Fibroblast of skin of abdomen (primary cell): ENCODE measurements around the gene PCSK5.

Experiments used
- DNase-seq: peaks from one replicate; pipeline ENCODE4 v3.0.0-alpha.2; 2013

The PCSK5 gene

GRCh38 chr9:75965231-75965630, 74.8 kb downstream of the PCSK5 start:
- DNase-seq = no peak

GRCh38 chr9:75967556-75967955, 77.1 kb downstream of the PCSK5 start:
- no peak for DNase-seq

GRCh38 chr9:75974016-75974766, 83.7 kb downstream of the PCSK5 start:
- no peak for DNase-seq

- DNase-seq = no peak
Observed at GRCh38 chr9:75975071-75975470, 84.6 kb downstream of the PCSK5 start.

GRCh38 chr9:75976549-75976948, 86.1 kb downstream of the PCSK5 start:
- DNase-seq = no peak

- no peak for DNase-seq
Observed at GRCh38 chr9:75979362-75979761, 88.9 kb downstream of the PCSK5 start.

- DNase-seq = no peak
Observed at GRCh38 chr9:75983319-75984045, 93.0 kb downstream of the PCSK5 start.

GRCh38 chr9:75985515-75985914, 95.0 kb downstream of the PCSK5 start:
- DNase-seq = no peak

- no peak for DNase-seq
Observed at GRCh38 chr9:75988663-75989062, 98.2 kb downstream of the PCSK5 start.

GRCh38 chr9:75990156-75990555, 99.7 kb downstream of the PCSK5 start:
- no peak for DNase-seq

GRCh38 chr9:75990576-75991304, 100.3 kb downstream of the PCSK5 start:
- DNase-seq = no peak

- no peak for DNase-seq
Observed at GRCh38 chr9:75992482-75993206, 102.2 kb downstream of the PCSK5 start.

- DNase-seq = peak; percentile 80
Observed at GRCh38 chr9:75993434-75993833, 103.0 kb downstream of the PCSK5 start.

- DNase-seq = no peak
Observed at GRCh38 chr9:75995066-75995465, 104.6 kb downstream of the PCSK5 start.

- DNase-seq = no peak
Observed at GRCh38 chr9:75996726-75997125, 106.3 kb downstream of the PCSK5 start.

- peak; percentile 43 for DNase-seq
Observed at GRCh38 chr9:75997206-75997605, 106.7 kb downstream of the PCSK5 start.

GRCh38 chr9:75998096-75998780, 107.8 kb downstream of the PCSK5 start:
- DNase-seq = no peak

GRCh38 chr9:76001459-76001858, 111.0 kb downstream of the PCSK5 start:
- DNase-seq = no peak

GRCh38 chr9:76003041-76003440, 112.6 kb downstream of the PCSK5 start:
- no peak for DNase-seq

GRCh38 chr9:76004526-76004925, 114.1 kb downstream of the PCSK5 start:
- no peak for DNase-seq

GRCh38 chr9:76007935-76008334, 117.5 kb downstream of the PCSK5 start:
- no peak for DNase-seq

GRCh38 chr9:76013809-76014208, 123.3 kb downstream of the PCSK5 start:
- no peak for DNase-seq
